SK-N-SH (cell line): Measurements from ENCODE around the gene SBF2.

ENCODE experiments used
- EP300 ChIP-seq, 2 experiments: IDR thresholded peaks; 2 replicates each; pipeline versions ENCODE4 v1.4.0 to v1.6.1; 2012; ENCODE audit warnings: borderline replicate concordance in 1 of 2, low read depth in 1 of 2, low read length in 1 of 2
- REST ChIP-seq: IDR thresholded peaks from 2 replicates; pipeline ENCODE4 v1.6.1; 2012; ENCODE audit warnings: mild to moderate bottlenecking, low read depth, low read length, moderate library complexity
- RFX5 ChIP-seq: IDR thresholded peaks from 2 replicates; pipeline ENCODE4 v1.6.1; 2012; ENCODE audit warnings: mild to moderate bottlenecking, improper control_type of control experiment, low read length
- TF ChIP-seq, protein P1 (sequence below): fragments of 200-600 bp; sonication (generic); IDR thresholded peaks from 2 replicates; pipeline ENCODE4 v1.6.1; 2017; ENCODE audit warnings: antibody characterized with exemption, mild to moderate bottlenecking, moderate library complexity

GRCh38 chr11:10051868-10052586 lies 242.0 kb downstream of the SBF2 start:
- TF ChIP-seq EP300 (IDR thresholded peaks at IDR 0.05; ENCODE audit: borderline replicate concordance in 1 of 2, low read depth in 1 of 2, low read length in 1 of 2) (no peak), RFX5 (no peak), REST (no peak)
- TF ChIP-seq, protein P1, sequence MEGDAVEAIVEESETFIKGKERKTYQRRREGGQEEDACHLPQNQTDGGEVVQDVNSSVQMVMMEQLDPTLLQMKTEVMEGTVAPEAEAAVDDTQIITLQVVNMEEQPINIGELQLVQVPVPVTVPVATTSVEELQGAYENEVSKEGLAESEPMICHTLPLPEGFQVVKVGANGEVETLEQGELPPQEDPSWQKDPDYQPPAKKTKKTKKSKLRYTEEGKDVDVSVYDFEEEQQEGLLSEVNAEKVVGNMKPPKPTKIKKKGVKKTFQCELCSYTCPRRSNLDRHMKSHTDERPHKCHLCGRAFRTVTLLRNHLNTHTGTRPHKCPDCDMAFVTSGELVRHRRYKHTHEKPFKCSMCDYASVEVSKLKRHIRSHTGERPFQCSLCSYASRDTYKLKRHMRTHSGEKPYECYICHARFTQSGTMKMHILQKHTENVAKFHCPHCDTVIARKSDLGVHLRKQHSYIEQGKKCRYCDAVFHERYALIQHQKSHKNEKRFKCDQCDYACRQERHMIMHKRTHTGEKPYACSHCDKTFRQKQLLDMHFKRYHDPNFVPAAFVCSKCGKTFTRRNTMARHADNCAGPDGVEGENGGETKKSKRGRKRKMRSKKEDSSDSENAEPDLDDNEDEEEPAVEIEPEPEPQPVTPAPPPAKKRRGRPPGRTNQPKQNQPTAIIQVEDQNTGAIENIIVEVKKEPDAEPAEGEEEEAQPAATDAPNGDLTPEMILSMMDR: no peak
